OCI-LY1 (cell line): Measurements from ENCODE around the gene MAT2A.
A peak's percentile ranks its signal among the peaks of the same experiment; 100 is the strongest.

Experiments used
- H2AFZ ChIP-seq: fragments of 200-600 bp; sonication (generic), shearing (Covaris generic); 2 replicates; pipeline ENCODE4 v1.6.0; 2014; ENCODE audit warnings: antibody characterized with exemption, mild to moderate bottlenecking, low read length
- H3F3A ChIP-seq: fragments of 200-600 bp; sonication (generic), shearing (Covaris generic); 2 replicates; pipeline ENCODE4 v1.6.0; 2014; ENCODE audit warnings: mild to moderate bottlenecking, antibody characterized with exemption, low read length, moderate library complexity; ENCODE audit not compliant: insufficient read depth
- H3K27ac ChIP-seq: fragments of 200-600 bp; sonication (generic); 2 replicates; pipeline ENCODE4 v1.5.1; 2014; ENCODE audit warnings: low read length, mixed run types, mild to moderate bottlenecking, low read depth; ENCODE audit not compliant: poor library complexity, severe bottlenecking
- H3K27me3 ChIP-seq: fragments of 200-600 bp; sonication (generic); 2 replicates; pipeline ENCODE4 v1.6.0; 2014; ENCODE audit warnings: antibody characterized with exemption, mild to moderate bottlenecking, low read length, moderate library complexity; ENCODE audit not compliant: insufficient read depth
- H3K36me3 ChIP-seq: fragments of 200-600 bp; sonication (generic); 2 replicates; pipeline ENCODE4 v1.6.1; 2014; ENCODE audit warnings: mild to moderate bottlenecking, antibody characterized with exemption, low read length, moderate library complexity, mixed read lengths; ENCODE audit not compliant: insufficient read depth
- H3K4me1 ChIP-seq: fragments of 200-600 bp; sonication (generic); 2 replicates; pipeline ENCODE4 v1.5.1; 2014; ENCODE audit warnings: mild to moderate bottlenecking, low read length, moderate library complexity; ENCODE audit not compliant: insufficient read depth, severe bottlenecking
- H3K4me2 ChIP-seq: fragments of 200-600 bp; sonication (generic), shearing (Covaris generic); 2 replicates; pipeline ENCODE4 v1.6.1; 2014; ENCODE audit warnings: low read length
- H3K4me3 ChIP-seq: fragments of 200-600 bp; sonication (generic); 2 replicates; pipeline ENCODE4 v1.5.1; 2014; ENCODE audit warnings: low read length, low read depth, mild to moderate bottlenecking, mixed read lengths; ENCODE audit not compliant: poor library complexity, severe bottlenecking
- H3K79me2 ChIP-seq: fragments of 200-600 bp; shearing (Covaris generic); 2 replicates; pipeline ENCODE4 v1.6.1; 2016; ENCODE audit warnings: mixed run types, low read length, mixed read lengths; ENCODE audit not compliant: insufficient read depth
- H3K9ac ChIP-seq: fragments of 200-600 bp; sonication (generic), shearing (Covaris generic); 2 replicates; pipeline ENCODE4 v1.6.1; 2014; ENCODE audit warnings: mild to moderate bottlenecking, low read length, mixed read lengths
- H3K9me2 ChIP-seq: fragments of 200-600 bp; sonication (generic), shearing (Covaris generic); 2 replicates; pipeline ENCODE4 v1.6.1; 2014; ENCODE audit warnings: low read depth, mild to moderate bottlenecking, low read length, mixed read lengths
- H3K9me3 ChIP-seq: fragments of 200-600 bp; shearing (Covaris generic); 2 replicates; pipeline ENCODE4 v1.6.1; 2014; ENCODE audit warnings: low read length, mixed read lengths
- H4K20me1 ChIP-seq: fragments of 200-600 bp; sonication (generic), shearing (Covaris generic); 2 replicates; pipeline ENCODE4 v1.6.0; 2016; ENCODE audit warnings: mild to moderate bottlenecking, low read length; ENCODE audit not compliant: insufficient read depth
- CTCF ChIP-seq: fragments of 200-600 bp; sonication (generic), shearing (Covaris generic); IDR thresholded peaks from 2 replicates; pipeline ENCODE4 v1.5.1; 2017; ENCODE audit warnings: mild to moderate bottlenecking, antibody characterized with exemption, low read length, moderate library complexity, mixed read lengths
- EZH2 ChIP-seq: fragments of 200-600 bp; sonication (generic), shearing (Covaris generic); IDR thresholded peaks from 2 replicates; pipeline ENCODE4 v1.8.0; 2017; ENCODE audit warnings: borderline replicate concordance, mixed run types, mild to moderate bottlenecking, antibody characterized with exemption, low read length, moderate library complexity, mixed read lengths

The MAT2A gene

GRCh38 chr2:85537600-85538506, 1.1 kb upstream of the MAT2A start:
- H3K36me3 ChIP-seq, result peaks cover 38% of the 10 kb centered on the region
- H2AFZ ChIP-seq, result 0 out of 2 replicates have a peak overlapping the region, but pooled peaks have one; percentile 17
- H3K9me3 ChIP-seq, result no peaks in the 10 kb centered on the region
- peaks cover 26% of the 10 kb centered on the region for H3K79me2 ChIP-seq
- H3K4me2 ChIP-seq, result peak overlapping the region; percentile 90
- H3K27me3 ChIP-seq, result no peaks in the 10 kb centered on the region
- peaks cover 30% of the 10 kb centered on the region for H3K4me1 ChIP-seq
- H3F3A ChIP-seq, result peaks cover 9% of the 10 kb centered on the region; the same call in 1 of the 2 replicates
- peak overlapping the region; percentile 84 for H3K27ac ChIP-seq
- H3K4me3 ChIP-seq, result peak overlapping the region; percentile 99
- 0 out of 2 replicates have a peak, but pooled peaks cover 3% of the 10 kb centered on the region for H4K20me1 ChIP-seq
- TF ChIP-seq EZH2 (no peak), CTCF (no peak)
- no peaks in the 10 kb centered on the region for H3K9me2 ChIP-seq
- peak overlapping the region; percentile 100 for H3K9ac ChIP-seq

DNA sequence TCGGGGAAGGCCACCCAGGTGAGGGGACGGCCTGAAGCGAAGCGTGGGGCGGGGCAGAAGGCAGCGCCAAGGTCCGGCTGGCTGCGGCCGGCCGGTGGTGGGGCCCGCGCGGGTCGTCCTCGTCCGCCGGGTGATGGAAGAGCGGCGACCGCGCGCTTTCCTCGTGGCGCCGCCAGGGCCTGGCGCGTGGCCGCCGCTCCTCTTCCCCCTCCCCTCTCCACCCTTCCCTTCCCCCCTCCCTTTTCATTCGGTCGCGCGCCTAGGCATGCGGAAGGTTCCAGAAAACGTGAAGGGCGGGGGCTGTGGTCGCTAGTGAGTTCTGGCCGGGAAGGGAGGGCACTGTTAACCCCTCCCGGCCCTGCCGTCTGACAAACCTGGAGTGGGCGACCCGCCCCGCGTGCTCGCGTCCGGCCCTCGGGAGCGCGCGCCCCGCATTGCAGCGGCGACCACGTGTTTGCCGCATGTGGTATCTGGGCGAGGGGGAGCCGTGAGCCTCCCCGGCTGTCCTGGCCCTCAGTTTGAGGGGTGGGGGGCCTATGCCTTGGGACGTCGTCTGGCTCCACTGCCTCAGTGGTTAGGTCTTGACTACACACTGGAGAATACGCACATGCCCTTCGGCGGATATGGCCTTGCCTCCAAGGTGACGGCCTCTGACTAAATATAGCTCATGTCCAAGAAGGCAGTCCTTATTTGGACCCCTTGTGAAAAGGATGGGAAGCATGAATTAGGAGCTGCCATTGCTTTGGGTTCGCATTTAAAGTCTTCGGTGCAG, 579 bp downstream of the MAT2A start:
- Histone ChIP-seq H3K4me1 (peaks cover 30% of the 10 kb centered on the region), H3K79me2 (peaks cover 26% of the 10 kb centered on the region)

More for the DNA sequence above, 579 bp downstream of the MAT2A start:
- Histone ChIP-seq H3F3A (peaks cover 9% of the 10 kb centered on the region; the same call in 1 of the 2 replicates), H3K4me3 (peak overlapping the region; percentile 99), H3K4me2 (peak overlapping the region; percentile 90), H3K9ac (peak overlapping the region; percentile 100), H3K27ac (peak overlapping the region; percentile 84), H3K9me2 (no peaks in the 10 kb centered on the region), H3K27me3 (no peaks in the 10 kb centered on the region), H3K36me3 (peaks cover 55% of the 10 kb centered on the region), H3K9me3 (no peaks in the 10 kb centered on the region), H4K20me1 (0 out of 2 replicates have a peak, but pooled peaks cover 3% of the 10 kb centered on the region), H2AFZ (no peak overlapping the region)
- TF ChIP-seq EZH2 (no peak), CTCF (no peak)
